Bone marrow (tissue), 2 donors: ENCODE data around the gene NPSR1.
"Not testable (repeated sequence)": the region's sequence is repeated elsewhere in the genome, so short reads cannot be mapped to it uniquely, and the experiment has no call there.

Experiments used
- DNase-seq, 2 donors: peaks; one replicate each; lab custom pipeline; 2025; lab: John Stamatoyannopoulos, UW

NPSR1 gene

DNA sequence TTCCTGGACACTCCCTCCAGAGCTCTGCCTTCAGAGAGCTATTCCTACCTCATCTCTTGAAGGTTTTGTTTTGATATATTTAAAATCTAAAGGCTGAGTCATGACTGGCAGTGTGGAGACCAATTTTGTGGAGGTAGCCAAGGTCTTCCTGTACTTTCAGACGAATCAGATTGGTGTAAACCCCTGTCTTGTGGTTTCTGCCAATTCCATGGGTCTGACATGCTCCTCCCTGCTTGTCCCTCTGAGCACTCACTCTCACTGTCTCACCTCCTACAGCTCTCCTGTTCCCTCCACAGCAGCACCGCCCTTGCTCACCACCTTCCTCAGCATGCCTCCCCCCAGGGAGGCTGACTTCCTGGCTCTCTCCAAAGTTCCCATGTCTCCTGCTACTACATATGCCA, 179.8 kb downstream of the NPSR1 start:
- DNase-seq: no peak

- no peak for DNase-seq
Observed at GRCh38 chr7:34838329-34838728, 180.3 kb downstream of the NPSR1 start.

GRCh38 chr7:34839645-34840044, 181.6 kb downstream of the NPSR1 start:
- DNase-seq: no peak

DNA sequence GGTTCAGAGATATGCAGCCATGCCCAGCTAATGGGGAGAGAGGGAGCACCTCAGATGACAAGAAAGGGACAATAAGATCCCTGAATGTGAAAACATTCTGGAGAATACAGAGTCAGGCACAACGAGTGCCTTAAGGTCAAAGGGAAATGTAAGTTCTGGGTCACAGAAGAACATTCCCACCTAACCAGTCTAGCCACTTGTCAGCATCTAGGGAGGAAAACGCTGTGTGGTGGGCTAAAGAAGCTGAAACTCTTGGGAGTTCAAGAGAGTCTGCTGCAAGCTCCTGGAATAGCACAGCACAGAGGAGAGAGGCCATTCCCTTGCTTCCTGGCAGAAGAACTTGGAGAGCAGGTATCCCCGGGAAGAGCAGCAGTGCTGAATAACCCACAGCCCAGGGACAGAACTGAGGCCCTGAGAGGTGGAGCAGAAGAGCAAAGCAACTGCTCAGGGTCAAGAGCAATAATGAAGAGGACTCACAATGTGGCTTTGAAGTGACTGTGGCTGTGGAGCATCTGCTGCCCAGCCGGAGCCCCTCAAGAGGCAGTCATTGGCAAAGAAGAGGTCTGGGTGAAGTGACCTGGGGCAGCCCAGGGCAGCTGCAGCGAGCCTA, 182.3 kb downstream of the NPSR1 start:
- DNase-seq: no peak

GRCh38 chr7:34841326-34841725, 183.3 kb downstream of the NPSR1 start:
- no peak for DNase-seq

- no peak for DNase-seq
Observed at GRCh38 chr7:34842782-34843181, 184.8 kb downstream of the NPSR1 start.

DNA sequence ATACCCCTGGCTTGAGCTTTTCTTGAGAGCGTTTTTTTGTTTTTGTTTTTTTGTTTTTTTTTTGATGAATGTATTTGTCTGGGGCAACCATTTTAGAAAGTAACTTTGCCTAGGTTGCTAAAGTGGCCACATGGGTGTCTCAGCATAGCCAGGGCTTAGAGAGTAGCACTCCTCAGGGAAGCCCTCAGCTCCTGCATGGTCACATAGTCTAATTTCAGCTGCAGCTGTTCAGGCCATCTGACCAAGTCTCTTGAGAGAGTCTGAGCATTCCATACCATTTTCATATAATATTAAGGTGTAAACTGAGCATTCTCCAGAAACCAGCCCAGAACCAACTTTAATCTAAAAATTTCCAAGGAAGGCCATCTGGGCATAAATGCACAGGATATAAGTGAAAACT, 186.4 kb downstream of the NPSR1 start:
- DNase-seq: no peak

- DNase-seq: no peak
Observed at GRCh38 chr7:34844936-34845665, 187.1 kb downstream of the NPSR1 start.

DNA sequence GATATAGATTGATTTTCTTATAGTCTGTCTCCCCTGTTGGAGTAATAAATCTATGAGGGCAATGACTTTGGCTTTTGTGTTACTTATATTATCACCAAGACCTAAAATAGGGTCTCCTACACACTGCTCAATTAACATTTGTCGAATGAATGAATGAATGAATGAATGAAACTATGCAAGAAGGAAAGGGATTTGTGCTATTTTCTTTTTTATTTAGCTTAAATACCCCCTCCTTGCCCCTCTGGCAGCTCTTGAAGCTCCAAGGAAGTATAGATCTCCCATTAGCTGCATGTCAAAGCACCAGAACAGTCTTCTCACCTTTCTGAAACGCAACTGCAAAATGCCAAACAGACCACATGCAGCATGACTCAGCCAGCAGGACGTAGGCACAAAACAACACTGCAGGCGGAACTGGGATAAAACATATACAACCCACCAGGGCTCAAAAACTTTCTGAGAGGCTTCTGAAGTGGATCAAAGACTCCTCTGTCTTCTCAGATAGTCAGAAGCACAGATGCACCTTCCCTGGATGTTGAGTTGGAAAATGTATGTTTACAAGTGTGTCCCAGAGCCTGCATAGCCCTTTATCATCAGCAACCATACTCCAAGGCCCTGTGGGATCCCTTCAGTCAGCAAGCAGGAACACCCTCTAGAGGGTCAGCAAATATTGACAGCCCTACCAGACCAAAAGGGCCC, 187.8 kb downstream of the NPSR1 start:
- no peak for DNase-seq

- no peak for DNase-seq
Observed at GRCh38 chr7:34846976-34847375, 189.0 kb downstream of the NPSR1 start.

DNA sequence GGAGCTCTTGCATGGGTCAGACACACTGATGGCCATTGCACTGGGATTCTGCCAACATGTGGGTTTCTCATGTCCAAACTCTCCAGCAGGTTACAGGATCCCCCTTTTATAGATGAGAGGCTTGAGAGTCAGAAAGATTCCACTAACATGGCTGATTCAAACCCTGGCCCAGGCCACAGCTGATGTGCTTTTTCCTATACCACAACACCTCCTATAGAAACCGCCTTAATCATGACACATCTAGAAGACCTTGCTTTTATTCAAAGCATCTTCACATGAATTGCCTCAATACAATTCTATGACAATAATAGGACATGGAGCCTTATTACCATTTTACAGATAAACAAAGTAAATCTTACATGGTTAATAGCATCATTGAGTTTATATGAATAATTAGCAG, 190.7 kb downstream of the NPSR1 start:
- DNase-seq: no peak

DNA sequence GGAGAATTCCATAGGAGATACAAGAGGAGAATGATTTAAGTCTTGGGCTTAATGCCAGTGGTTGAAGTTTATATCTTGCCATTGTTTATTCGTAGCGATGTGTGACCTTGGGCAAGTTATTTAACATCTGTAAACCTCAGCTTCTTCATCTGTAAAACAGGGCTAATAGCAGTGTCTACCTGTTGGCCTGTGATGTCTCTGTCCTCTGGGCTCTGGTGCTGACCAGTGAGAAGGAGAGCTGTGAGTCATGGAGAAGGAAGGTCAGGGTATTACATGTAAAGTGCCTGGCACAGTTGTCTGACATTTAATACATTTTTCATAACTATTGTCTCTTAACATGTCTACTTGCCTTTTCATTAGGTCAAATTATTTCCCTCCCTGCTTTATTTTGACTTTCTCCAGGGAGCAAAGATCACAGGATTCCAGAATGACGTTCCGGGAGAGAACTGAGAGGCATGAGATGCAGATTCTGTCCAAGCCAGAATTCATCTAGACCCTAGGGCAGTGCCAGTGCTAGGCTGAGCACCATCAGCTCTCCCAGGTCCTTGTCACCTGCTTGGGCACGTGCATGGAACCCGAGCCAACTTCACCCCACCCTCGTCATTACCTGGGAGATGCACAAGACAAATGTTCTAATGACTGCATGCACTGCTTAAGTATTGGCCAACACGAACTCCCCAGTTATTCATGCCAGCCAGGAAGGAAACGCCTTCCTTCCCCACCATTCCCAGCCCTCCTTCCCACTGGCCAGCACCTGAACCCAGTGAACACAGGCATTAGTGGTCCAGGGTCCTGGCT, 191.3 kb downstream of the NPSR1 start:
- no peak for DNase-seq

GRCh38 chr7:34849986-34850385, 192.0 kb downstream of the NPSR1 start:
- DNase-seq: no peak

GRCh38 chr7:34850681-34851080, 192.7 kb downstream of the NPSR1 start:
- no peak for DNase-seq

- no peak for DNase-seq
Observed at GRCh38 chr7:34851431-34851830, 193.4 kb downstream of the NPSR1 start.

- not testable (repeated sequence) for DNase-seq
Observed at GRCh38 chr7:34858444-34858843, 200.4 kb downstream of the NPSR1 start.

DNA sequence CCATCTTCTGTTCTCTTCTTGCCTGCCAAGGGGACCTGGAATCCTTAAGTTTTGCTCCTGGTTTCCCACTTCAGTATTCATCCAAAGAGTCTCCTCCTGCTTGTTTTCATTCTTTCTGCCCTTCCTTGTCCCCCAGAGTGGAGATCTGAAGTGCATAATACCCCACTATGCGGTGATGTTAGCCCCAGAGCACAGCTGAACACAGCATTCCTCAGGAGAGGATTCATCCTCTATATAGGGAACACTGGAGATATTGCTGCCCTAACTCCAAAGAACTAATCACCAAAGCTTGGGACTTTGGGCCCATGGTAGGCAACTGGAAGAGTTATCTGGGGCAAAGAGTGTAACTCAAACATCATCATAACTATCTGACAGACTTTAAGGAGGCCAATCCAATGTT, 201.3 kb downstream of the NPSR1 start:
- DNase-seq: not testable (repeated sequence)

- DNase-seq: not testable (repeated sequence)
Observed at GRCh38 chr7:34866222-34866621, 208.2 kb downstream of the NPSR1 start.

- DNase-seq: not testable (repeated sequence)
Observed at GRCh38 chr7:34867341-34867740, 209.3 kb downstream of the NPSR1 start.

GRCh38 chr7:34868602-34869001, 210.6 kb downstream of the NPSR1 start:
- DNase-seq: not testable (repeated sequence)

GRCh38 chr7:34869057-34869456, 211.0 kb downstream of the NPSR1 start:
- no peak for DNase-seq

DNA sequence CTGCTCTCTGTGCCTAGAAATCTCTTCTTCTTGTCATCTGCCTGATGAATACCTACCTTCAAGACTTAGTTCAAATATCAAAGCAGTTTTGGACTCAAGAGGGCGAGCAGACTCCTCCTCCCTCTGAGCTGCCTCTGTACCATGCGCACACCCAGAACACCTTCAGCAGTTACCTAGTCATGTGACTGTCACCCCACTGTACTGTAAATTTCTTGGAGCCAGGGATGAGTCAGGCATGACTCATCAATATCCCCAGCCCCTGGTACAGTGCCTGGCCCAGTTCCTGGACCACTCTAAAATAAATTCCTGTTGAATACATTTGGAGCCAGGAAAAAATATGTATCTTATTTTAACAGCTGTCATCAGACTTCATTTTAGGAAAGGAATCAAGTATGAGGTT, 212.0 kb downstream of the NPSR1 start:
- not testable (repeated sequence) for DNase-seq
